OCI-M2 (cell line): ENCODE data around the gene CCER1.

ENCODE experiments used
- DNase-seq: peaks from one replicate; lab custom pipeline; 2025; ENCODE audit not compliant: unreplicated experiment; lab: John Stamatoyannopoulos, UW

The CCER1 gene

GRCh38 chr12:90922145-90922627, 32.8 kb downstream of the CCER1 start:
- no peak for DNase-seq

DNA sequence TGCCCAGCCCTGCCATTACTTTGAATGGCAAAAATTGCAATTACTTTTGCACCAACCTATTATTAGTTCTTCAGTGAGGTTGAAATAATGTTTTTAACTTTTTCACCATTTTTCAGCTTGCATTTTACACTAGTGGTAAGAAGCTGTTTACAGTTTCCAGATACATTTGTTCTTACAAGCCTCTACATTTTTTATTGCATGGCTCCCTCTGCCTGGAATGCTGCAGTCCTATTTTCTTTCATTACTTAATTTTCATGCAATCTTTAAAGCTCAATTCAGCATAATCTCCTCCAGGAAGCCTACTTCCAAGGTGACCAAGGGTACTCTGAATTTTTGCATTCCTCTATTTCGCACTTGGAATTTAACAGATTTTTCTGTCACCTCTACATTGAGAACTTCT, 33.4 kb downstream of the CCER1 start:
- DNase-seq: no peak

DNA sequence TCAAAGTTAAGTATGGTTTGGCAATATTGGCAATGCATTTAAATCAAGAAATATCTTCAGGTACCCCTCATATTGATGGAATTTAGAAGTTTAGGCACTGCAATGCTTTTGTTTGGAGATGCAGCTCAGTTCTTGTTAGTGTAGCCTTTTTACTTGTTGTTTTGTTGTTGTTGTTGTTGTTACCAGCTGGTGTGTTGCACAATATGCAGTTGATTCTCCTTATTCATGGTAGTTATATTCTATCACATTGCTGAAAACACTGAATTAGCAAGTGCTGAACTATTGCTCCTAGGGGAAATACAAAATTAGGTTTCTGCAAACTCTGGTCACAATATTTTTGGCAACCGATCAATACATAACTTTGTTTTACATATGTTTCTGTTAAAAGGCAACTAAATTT, 34.8 kb downstream of the CCER1 start:
- no peak for DNase-seq

GRCh38 chr12:90917431-90917830, 37.5 kb downstream of the CCER1 start:
- DNase-seq: no peak

DNA sequence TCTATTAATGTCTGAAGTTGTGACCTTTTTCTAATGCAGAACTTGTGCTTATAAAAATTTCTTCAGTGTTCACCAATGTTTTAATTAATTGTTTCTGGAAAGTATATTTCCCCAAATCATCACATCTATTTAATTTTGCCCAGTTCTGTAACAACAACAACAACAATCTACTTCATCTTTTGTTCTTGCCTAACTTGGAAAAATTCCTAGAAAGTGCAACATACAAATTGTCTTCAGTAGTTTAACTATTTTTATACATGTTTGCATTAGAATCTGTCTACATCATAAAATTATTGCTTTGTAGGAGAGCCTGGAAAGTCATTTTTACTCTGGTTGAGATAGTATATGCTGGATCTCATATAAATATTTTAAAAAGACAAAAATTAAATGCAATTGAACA, 38.5 kb downstream of the CCER1 start:
- no peak for DNase-seq

GRCh38 chr12:90915353-90915752, 39.6 kb downstream of the CCER1 start:
- DNase-seq: no peak

- no peak for DNase-seq
These were observed 44.0 kb downstream of the CCER1 start for GRCh38 chr12:90910958-90911357.

- DNase-seq: peak; percentile 0
These were observed 45.8 kb downstream of the CCER1 start for GRCh38 chr12:90909069-90909770.

- no peak for DNase-seq
These were observed 46.5 kb downstream of the CCER1 start for GRCh38 chr12:90908465-90908864.

DNA sequence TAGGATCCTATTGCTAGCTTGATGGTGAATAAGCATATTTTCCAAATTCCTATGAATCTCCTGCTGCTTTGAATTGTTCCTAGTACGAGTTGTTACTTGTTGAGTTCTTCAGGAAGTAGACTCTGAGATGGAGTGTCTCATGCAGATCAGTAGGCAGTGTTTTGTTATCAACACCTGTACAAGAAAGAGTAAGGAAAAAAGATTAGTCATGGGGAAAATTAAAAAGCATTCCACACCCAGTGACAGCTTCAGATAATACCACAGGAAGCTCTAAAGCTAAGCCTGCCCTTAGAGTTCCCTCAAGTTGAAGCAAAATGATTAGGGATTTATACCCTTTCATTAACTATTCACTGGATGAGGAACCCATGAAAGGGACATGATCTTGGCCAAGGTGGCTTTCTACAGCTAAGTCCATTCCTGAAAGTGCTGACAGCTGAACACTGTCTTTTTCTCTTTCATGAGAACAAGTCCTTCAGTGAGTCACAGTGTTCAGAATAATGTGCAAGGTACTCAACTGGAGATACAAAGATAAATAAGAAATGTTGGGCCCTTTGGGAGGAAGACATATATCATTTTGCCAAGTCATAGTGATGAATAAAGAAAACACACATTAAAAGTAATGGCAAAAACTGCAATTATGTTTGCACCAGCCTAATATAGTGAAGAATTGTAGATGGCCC, 49.1 kb downstream of the CCER1 start:
- no peak for DNase-seq

DNA sequence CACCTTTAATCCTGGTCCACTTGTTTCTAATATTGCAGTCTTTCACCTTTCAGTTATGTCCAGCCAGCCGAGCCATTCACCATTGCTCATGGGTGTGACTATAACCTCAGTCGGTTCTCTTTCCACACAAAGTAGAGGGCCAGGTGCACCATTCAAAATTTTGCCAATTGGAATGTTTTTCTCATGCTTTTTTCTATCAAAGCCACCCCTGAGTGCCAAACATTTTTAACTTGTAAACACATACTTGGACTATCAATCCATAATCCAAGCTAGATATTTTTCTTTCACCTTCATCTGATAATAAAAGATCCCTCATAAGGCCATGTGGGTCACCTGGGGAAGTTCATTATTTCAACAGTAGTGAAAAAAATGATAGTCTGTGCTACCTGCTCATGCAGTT, 52.4 kb downstream of the CCER1 start:
- DNase-seq: no peak
